Trophoblast cell (in vitro differentiated cells and primary cell): ENCODE results near the gene ATF7IP.
A peak's percentile ranks its signal among the peaks of the same experiment; 100 is the strongest.

Experiments
- DNase-seq, 2 donors: peaks; one replicate each; pipeline ENCODE4 v3.0.0-alpha.2; 2016
- H2AFZ ChIP-seq: 2 replicates; pipeline ENCODE4 v1.6.1; 2013; ENCODE audit warnings: low read length, moderate library complexity, mild to moderate bottlenecking; ENCODE audit not compliant: insufficient read depth, poor library complexity
- H2AK5ac ChIP-seq: 2 replicates; pipeline ENCODE4 v1.6.1; 2013; ENCODE audit warnings: mild to moderate bottlenecking, low read length
- H2BK120ac ChIP-seq: 2 replicates; pipeline ENCODE4 v1.6.1; 2013; ENCODE audit warnings: low read length, mild to moderate bottlenecking, moderate library complexity; ENCODE audit not compliant: insufficient read depth, poor library complexity
- H2BK12ac ChIP-seq: 2 replicates; pipeline ENCODE4 v1.6.1; 2013; ENCODE audit warnings: mild to moderate bottlenecking, low read length, moderate library complexity
- H2BK5ac ChIP-seq: 2 replicates; pipeline ENCODE4 v1.6.1; 2013; ENCODE audit warnings: low read length, low read depth, moderate library complexity, mild to moderate bottlenecking; ENCODE audit not compliant: poor library complexity
- H3K14ac ChIP-seq: 2 replicates; pipeline ENCODE4 v1.6.1; 2013; ENCODE audit warnings: mild to moderate bottlenecking, low read length
- H3K18ac ChIP-seq: 2 replicates; pipeline ENCODE4 v1.6.1; 2013; ENCODE audit warnings: mild to moderate bottlenecking, low read length
- H3K23ac ChIP-seq: 2 replicates; pipeline ENCODE4 v1.6.1; 2013; ENCODE audit warnings: low read length
- H3K27ac ChIP-seq: 2 replicates; pipeline ENCODE4 v1.5.1; 2013; ENCODE audit warnings: low read depth, mild to moderate bottlenecking, inconsistent platforms, low read length, moderate library complexity
- H3K27me3 ChIP-seq: 2 replicates; pipeline ENCODE4 v1.6.1; 2013; ENCODE audit warnings: inconsistent platforms, mild to moderate bottlenecking, low read length, moderate library complexity; ENCODE audit not compliant: insufficient read depth
- H3K36me3 ChIP-seq, 2 experiments: 1 replicate in 1 of 2; 2 replicates in 1 of 2; pipeline ENCODE4 v1.6.1; 2013; ENCODE audit warnings: low read length in 2 of 2, mild to moderate bottlenecking in 2 of 2, moderate library complexity in 1 of 2; ENCODE audit not compliant: insufficient read depth in 2 of 2, control insufficient read depth in 1 of 2
- H3K4ac ChIP-seq: 2 replicates; pipeline ENCODE4 v1.6.1; 2013; ENCODE audit warnings: low read depth, mild to moderate bottlenecking, low read length, moderate library complexity
- H3K4me1 ChIP-seq, 2 experiments: 1 replicate in 1 of 2; 2 replicates in 1 of 2; pipeline ENCODE4 v1.6.1; 2013; ENCODE audit warnings: low read length in 2 of 2, mild to moderate bottlenecking in 2 of 2, moderate library complexity in 1 of 2; ENCODE audit not compliant: insufficient read depth in 2 of 2, control insufficient read depth in 1 of 2
- H3K4me2 ChIP-seq: 2 replicates; pipeline ENCODE4 v1.6.1; 2013; ENCODE audit warnings: inconsistent platforms, mild to moderate bottlenecking, low read length, moderate library complexity
- H3K4me3 ChIP-seq: 2 replicates; pipeline ENCODE4 v1.5.1; 2013; ENCODE audit warnings: mild to moderate bottlenecking, low read depth, low read length, inconsistent platforms
- H3K79me1 ChIP-seq: one replicate; pipeline ENCODE4 v1.6.1; 2013; ENCODE audit warnings: low read length
- H3K79me2 ChIP-seq: 2 replicates; pipeline ENCODE4 v1.6.1; 2013; ENCODE audit warnings: low read length, mild to moderate bottlenecking; ENCODE audit not compliant: control insufficient read depth, insufficient read depth, poor library complexity
- H3K9ac ChIP-seq: 2 replicates; pipeline ENCODE4 v1.6.1; 2013; ENCODE audit warnings: mild to moderate bottlenecking, low read length
- H3K9me3 ChIP-seq: 2 replicates; pipeline ENCODE4 v1.6.1; 2013; ENCODE audit warnings: low read depth, mild to moderate bottlenecking, control low read depth, inconsistent platforms, low read length; ENCODE audit not compliant: insufficient read depth
- H4K12ac ChIP-seq: 2 replicates; pipeline ENCODE4 v1.6.1; 2013; ENCODE audit warnings: low read depth, mild to moderate bottlenecking, low read length, moderate library complexity
- H4K8ac ChIP-seq: 2 replicates; pipeline ENCODE4 v1.6.1; 2013; ENCODE audit warnings: low read depth, mild to moderate bottlenecking, low read length, moderate library complexity
- H4K91ac ChIP-seq: one replicate; pipeline ENCODE4 v1.6.1; 2013; ENCODE audit warnings: low read depth, mild to moderate bottlenecking, low read length, moderate library complexity
- WGBS: extraction: QIAGEN DNeasy Blood & Tissue Kit; methylation state at CpG from one replicate; pipeline ENCODE4 v1.1.7; 2013; ENCODE audit warnings: missing lambda C conversion rate; ENCODE audit not compliant: insufficient read length, insufficient coverage; ENCODE audit errors: extremely low coverage; 5-methylcytosine and 5-hydroxymethylcytosine counted together

ATF7IP gene

DNA sequence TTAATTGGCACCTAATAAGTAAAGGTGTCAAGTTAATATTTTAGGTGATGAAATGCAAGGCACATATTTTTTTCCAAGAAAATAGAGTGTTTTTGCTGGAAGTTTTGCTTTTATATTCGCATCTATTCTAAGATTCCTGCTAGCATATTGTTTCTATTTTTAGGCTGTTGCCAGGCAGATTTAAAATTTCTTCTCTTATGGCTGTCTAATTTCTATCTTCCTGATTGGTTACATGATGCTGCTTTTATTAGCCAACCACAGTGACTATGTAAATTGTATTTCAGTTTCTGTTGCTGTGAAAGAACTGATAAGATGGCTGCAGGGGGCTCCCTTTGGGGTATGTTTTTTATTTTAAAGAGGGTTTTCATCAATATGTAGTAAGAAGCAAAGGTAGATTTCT is 42.7 kb downstream of the ATF7IP start:
- no peak overlapping the region for H3K14ac ChIP-seq
- H3K79me2 ChIP-seq = peaks cover 8% of the 10 kb centered on the region
- peaks cover 0 to 2% of the 10 kb centered on the region in 2 experiments for H3K4me1 ChIP-seq
- H2BK5ac ChIP-seq = no peak overlapping the region
- H2AK5ac ChIP-seq = no peak overlapping the region
- no peak overlapping the region for H3K18ac ChIP-seq
- H2BK120ac ChIP-seq = no peak overlapping the region
- H3K79me1 ChIP-seq = no peaks in the 10 kb centered on the region
- H3K36me3 ChIP-seq = no peaks in the 10 kb centered on the region
- no peaks in the 10 kb centered on the region for H3K9me3 ChIP-seq
- no peak overlapping the region for H4K91ac ChIP-seq
- no peak overlapping the region for H3K4me3 ChIP-seq
- H3K4ac ChIP-seq = no peak overlapping the region
- H4K12ac ChIP-seq = no peak overlapping the region
- H3K4me2 ChIP-seq = no peak overlapping the region
- H2BK12ac ChIP-seq = no peak overlapping the region
- H3K9ac ChIP-seq = no peak overlapping the region
- WGBS = no CpG with 5 or more reads among the region's 1 CpG
- no peak overlapping the region for H3K23ac ChIP-seq
- H3K27me3 ChIP-seq = no peaks in the 10 kb centered on the region
- no peak overlapping the region for H2AFZ ChIP-seq
- no peak overlapping the region for H3K27ac ChIP-seq
- H4K8ac ChIP-seq = no peak overlapping the region
- no peak for DNase-seq

DNA sequence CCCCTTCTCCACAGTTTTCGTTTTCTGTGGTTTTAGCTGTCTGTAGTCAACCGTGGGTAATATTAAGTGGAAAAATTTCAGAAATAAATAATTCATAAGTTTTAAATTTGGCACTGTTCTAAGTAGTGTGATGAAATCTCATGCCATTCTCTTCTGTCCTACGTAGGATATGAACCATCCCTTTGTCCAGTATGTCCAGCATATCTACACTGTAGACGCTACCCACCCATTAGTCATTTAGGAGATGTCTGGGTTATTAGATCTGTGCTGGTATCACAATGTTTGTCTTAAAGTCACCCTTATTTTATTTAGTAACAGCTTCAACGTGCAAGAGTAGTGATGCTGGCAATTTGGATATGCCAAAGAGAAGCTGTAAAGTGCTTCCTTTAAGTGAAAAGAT is 44.7 kb downstream of the ATF7IP start:
- H3K27me3 ChIP-seq = no peaks in the 10 kb centered on the region
- no peak overlapping the region for H3K23ac ChIP-seq
- DNase-seq = peak; percentile 1 to 42
- H3K9ac ChIP-seq = no peak overlapping the region
- H3K79me2 ChIP-seq = peaks cover 10% of the 10 kb centered on the region
- WGBS = no CpG with 5 or more reads among the region's 5 CpGs
- no peak overlapping the region for H4K12ac ChIP-seq
- H3K4me2 ChIP-seq = no peak overlapping the region
- peak overlapping the region; percentile 94 for H3K4ac ChIP-seq
- no peak overlapping the region for H2BK5ac ChIP-seq
- H3K18ac ChIP-seq = no peak overlapping the region
- H3K14ac ChIP-seq = no peak overlapping the region
- no peak overlapping the region for H2BK120ac ChIP-seq
- no peaks in the 10 kb centered on the region for H3K36me3 ChIP-seq
- H4K91ac ChIP-seq = no peak overlapping the region
- no peak overlapping the region for H4K8ac ChIP-seq
- H3K9me3 ChIP-seq = no peaks in the 10 kb centered on the region
- no peak overlapping the region for H2BK12ac ChIP-seq
- no peak overlapping the region for H2AK5ac ChIP-seq
- H3K79me1 ChIP-seq = no peaks in the 10 kb centered on the region
- H2AFZ ChIP-seq = no peak overlapping the region
- H3K27ac ChIP-seq = no peak overlapping the region
- no peak overlapping the region for H3K4me3 ChIP-seq
- H3K4me1 ChIP-seq = peaks cover 2 to 4% of the 10 kb centered on the region in 2 experiments

DNA sequence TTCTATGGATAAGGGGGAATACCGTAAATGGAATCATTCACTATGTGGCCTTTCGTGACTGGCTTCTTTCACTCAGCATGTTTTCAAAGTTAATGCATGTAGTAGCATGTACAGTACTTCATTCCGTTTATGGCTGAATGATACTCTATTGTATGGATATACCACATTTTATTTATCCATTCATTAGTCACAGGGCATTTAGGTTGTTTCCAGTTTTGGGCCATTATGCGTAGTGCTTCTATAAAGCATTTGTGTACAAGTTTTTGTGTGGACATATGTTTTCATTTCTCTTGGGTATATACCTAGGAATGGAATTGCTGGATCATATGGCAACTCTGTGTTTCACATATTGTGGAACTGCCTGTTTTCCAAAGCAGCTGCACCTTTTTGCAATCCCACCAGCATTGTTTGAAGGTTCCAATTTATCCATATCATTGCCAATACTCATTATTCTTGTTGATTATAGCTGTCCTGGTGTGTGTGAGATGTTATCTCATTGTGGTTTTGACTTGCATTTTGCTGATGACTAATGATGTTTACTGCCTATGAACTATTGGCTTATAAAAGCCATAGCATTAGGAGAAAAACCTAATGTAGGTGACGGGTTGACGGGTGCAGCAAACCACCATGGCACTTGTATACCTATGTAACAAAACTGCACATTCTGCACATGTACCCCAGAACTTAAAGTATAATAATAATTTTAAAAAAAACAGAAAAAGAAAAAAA is 45.5 kb downstream of the ATF7IP start:
- H2AFZ ChIP-seq = no peak overlapping the region
- no peaks in the 10 kb centered on the region for H3K79me1 ChIP-seq
- H4K8ac ChIP-seq = no peak overlapping the region
- DNase-seq = peak in 1 of 2 donors; percentile 21
- H3K27me3 ChIP-seq = no peaks in the 10 kb centered on the region
- H2AK5ac ChIP-seq = no peak overlapping the region
- H3K18ac ChIP-seq = no peak overlapping the region
- H4K12ac ChIP-seq = no peak overlapping the region
- no peak overlapping the region for H2BK5ac ChIP-seq
- H3K23ac ChIP-seq = no peak overlapping the region
- H3K4me2 ChIP-seq = no peak overlapping the region
- H3K27ac ChIP-seq = no peak overlapping the region
- no peak overlapping the region for H2BK120ac ChIP-seq
- no peak overlapping the region for H3K9ac ChIP-seq
- WGBS = no CpG with 5 or more reads among the region's 6 CpGs
- no peak overlapping the region for H4K91ac ChIP-seq
- peaks cover 2 to 4% of the 10 kb centered on the region in 2 experiments for H3K4me1 ChIP-seq
- H3K14ac ChIP-seq = no peak overlapping the region
- H3K4ac ChIP-seq = peak overlapping the region; percentile 86
- no peaks in the 10 kb centered on the region for H3K36me3 ChIP-seq
- H2BK12ac ChIP-seq = no peak overlapping the region
- no peaks in the 10 kb centered on the region for H3K9me3 ChIP-seq
- H3K79me2 ChIP-seq = peaks cover 6% of the 10 kb centered on the region
- H3K4me3 ChIP-seq = no peak overlapping the region

DNA sequence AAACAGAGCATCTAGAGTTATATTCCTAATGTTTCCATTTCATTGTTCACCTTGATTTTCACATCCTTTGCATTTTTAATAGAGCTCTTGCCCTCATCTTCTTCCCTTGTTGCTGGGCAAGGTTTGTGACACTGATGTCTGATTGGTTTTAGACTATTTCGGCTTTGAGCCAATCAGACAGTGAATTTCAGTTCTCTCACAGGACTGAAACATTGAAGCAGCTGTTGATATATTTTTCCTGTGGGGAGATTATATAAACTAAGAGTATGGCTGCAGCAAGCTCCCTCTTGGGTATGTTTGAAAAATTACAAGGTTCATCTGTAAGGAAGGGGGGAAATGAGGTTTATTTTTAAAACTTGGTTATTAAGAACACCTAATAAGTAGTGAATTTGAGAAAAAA is 51.2 kb downstream of the ATF7IP start:
- peaks cover 0 to 4% of the 10 kb centered on the region in 2 experiments for H3K36me3 ChIP-seq
- H3K4me3 ChIP-seq = no peak overlapping the region
- H2AFZ ChIP-seq = no peak overlapping the region
- no peak overlapping the region for H3K9ac ChIP-seq
- H3K79me1 ChIP-seq = no peaks in the 10 kb centered on the region
- H2BK12ac ChIP-seq = no peak overlapping the region
- H4K12ac ChIP-seq = no peak overlapping the region
- H3K4ac ChIP-seq = no peak overlapping the region
- H3K79me2 ChIP-seq = peaks cover 4% of the 10 kb centered on the region
- no CpG with 5 or more reads among the region's 1 CpG for WGBS
- no peak overlapping the region for H4K91ac ChIP-seq
- no peak overlapping the region for H2BK5ac ChIP-seq
- no peak overlapping the region for H4K8ac ChIP-seq
- peak in 1 of 2 donors; percentile 27 for DNase-seq
- H3K9me3 ChIP-seq = no peaks in the 10 kb centered on the region
- no peaks in the 10 kb centered on the region for H3K27me3 ChIP-seq
- no peak overlapping the region for H2BK120ac ChIP-seq
- no peak overlapping the region for H2AK5ac ChIP-seq
- H3K14ac ChIP-seq = no peak overlapping the region
- H3K27ac ChIP-seq = no peak overlapping the region
- H3K23ac ChIP-seq = no peak overlapping the region
- H3K4me2 ChIP-seq = no peak overlapping the region
- no peak overlapping the region for H3K18ac ChIP-seq
- H3K4me1 ChIP-seq = peaks cover 2% of the 10 kb centered on the region in 2 experiments
